Pulmonary artery endothelial cell (primary cell): ENCODE results near the gene FADS2. TPM values are rescaled to one million over a fixed set of nuclear protein-coding genes. Genes with fewer than 3 reads are reported as not detected.
A peak's percentile ranks its signal among the peaks of the same experiment; 100 is the strongest.

Source experiments
- DNase-seq: peaks from one replicate; pipeline ENCODE4 v3.0.0-alpha.2; 2011; ENCODE audit warnings: low read depth, low spot score
- total RNA-seq: library from RNA; depleted of rRNA; stranded (reverse); fragments of >200 nt; gene quantifications from 2 replicates; pipeline ENCODE4 v1.2.3, GENCODE V29; 2014

The FADS2 gene
- total RNA-seq, 1 donor from 2014 or later: 160 TPM

- no peak for DNase-seq
Measured at GRCh38 chr11:61820174-61820573, 7.9 kb upstream of the FADS2 start.

DNA sequence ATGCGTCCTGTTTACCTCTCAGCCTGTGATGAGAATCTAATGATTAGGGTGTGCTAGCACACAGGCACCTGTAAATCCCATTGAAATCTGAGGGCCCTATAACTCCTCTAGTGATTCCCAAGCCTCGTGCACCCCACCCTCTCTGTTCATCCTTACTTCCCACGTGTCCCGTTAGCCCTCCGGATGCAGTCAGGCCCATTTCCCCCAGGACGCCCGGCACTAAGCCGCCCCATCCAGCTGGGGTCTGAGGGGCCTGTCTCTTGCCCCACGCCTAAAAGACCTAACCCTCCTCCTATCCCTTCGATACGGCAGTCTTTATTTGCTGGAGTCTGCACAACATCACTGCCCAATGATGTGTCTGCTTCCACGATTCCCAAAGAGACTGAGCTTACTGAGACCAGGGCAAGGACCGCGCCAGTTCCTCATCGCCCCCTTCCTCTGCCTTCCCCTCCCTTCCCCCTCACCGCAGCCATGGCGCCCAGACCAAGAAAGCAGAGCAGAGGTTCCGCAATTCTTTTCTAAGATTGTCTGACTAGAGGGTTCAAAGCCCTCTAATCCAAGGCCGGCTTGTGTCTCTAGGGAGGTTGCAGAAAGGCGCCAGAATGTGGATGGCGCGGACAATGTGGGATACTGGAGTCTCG is 1.1 kb upstream of the FADS2 start:
- DNase-seq: no peak

DNA sequence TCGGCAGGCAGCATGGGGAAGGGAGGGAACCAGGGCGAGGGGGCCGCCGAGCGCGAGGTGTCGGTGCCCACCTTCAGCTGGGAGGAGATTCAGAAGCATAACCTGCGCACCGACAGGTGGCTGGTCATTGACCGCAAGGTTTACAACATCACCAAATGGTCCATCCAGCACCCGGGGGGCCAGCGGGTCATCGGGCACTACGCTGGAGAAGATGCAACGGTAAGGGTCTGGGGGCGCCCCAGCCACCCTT is 204 bp downstream of the FADS2 start:
- no peak for DNase-seq

GRCh38 chr11:61828629-61829407 is 718 bp downstream of the FADS2 start:
- DNase-seq: no peak

- no peak for DNase-seq
Measured at GRCh38 chr11:61829806-61830205, 1.7 kb downstream of the FADS2 start.

GRCh38 chr11:61830237-61831105 is 2.4 kb downstream of the FADS2 start:
- no peak for DNase-seq

DNA sequence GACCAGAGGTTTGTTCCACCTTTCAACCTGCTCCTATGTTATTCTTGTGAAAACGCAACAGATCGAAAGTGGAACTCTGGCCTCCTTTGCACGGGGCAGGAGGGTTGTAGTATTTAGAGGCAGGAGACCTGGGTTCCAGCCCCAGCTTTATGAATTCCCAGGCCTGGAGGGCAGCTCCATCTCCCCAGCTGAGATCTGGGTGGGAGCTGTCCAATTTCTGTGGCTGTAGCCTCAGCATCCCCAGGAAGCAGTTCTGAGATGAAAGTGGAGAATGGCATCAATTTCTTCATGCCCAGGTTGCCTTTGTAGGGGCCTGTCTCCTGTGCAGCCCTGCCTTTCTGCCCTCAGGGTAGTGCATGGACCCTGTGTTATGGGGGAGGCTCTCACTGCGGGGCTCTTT is 4.1 kb downstream of the FADS2 start:
- DNase-seq: no peak

GRCh38 chr11:61832754-61833153 is 4.7 kb downstream of the FADS2 start:
- DNase-seq: no peak

DNA sequence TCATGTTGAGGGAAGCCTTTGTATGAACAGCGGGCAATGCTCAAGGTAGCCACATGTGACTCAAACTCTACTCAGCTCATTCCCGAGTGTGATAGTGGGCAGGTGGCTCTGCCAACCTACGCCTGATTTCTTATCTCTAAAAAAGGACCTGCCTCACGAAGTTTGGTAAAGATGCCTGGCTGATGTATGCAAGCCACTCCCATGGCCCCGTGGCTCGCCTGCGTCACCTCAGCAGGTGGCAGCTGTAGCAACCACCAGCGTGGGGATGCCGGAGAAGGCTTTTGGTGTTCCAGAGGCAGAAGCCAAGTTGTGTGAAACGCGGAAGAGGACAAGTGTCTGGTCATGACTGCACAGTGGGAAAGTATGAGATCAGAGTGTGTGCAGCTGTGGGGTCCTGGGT is 5.4 kb downstream of the FADS2 start:
- no peak for DNase-seq

- DNase-seq: no peak
Measured at GRCh38 chr11:61833926-61834277, 5.8 kb downstream of the FADS2 start.

GRCh38 chr11:61834278-61835048 is 6.4 kb downstream of the FADS2 start:
- peak; percentile 71 for DNase-seq

GRCh38 chr11:61836193-61836592 is 8.1 kb downstream of the FADS2 start:
- DNase-seq: no peak

DNA sequence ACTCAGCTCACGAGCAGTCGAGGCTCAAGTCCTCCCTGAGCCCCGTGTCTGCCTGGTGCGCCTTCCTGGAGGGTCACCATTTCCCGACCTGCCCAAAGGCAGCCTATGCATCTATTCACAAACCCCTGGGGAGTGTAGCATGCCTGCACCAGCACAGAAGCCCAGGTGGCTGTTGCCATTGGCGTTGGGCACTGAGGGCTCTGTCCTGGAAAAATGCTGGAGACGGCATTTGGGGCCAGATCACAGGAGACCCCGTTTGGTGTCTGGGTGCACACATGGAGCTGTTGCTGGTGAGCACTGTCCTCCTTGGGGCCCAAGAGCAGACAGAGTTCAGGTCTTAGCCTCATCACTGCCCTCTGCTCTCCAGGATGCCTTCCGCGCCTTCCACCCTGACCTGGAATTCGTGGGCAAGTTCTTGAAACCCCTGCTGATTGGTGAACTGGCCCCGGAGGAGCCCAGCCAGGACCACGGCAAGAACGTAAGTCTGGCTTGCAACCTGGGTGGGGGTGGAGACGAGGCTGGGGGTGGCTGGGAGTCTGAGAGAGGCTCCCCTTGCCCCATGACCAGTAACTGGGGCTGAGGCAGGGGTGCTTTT is 9.4 kb downstream of the FADS2 start:
- no peak for DNase-seq

- DNase-seq: no peak
Measured at GRCh38 chr11:61838501-61838900, 10.4 kb downstream of the FADS2 start.

- no peak for DNase-seq
Measured at GRCh38 chr11:61838921-61839320, 10.8 kb downstream of the FADS2 start.

DNA sequence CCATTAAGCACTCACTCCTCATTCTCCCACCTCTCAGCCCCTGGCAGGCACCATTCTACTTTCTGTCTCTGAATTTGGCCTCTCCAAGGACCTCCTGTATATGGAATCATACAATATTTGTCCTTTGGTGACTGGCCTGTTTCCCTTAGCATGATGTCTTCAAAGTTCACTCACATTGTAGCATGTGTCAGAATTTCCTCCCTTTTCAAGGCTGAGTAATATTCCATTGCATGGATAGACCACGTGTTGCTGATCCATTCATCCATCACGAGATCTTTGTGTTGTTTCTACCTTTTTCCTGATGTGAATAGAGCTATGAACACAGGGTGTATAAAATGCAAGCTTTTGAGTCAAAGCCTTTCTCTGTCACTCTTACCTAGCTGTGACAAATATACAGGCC is 11.6 kb downstream of the FADS2 start:
- no peak for DNase-seq

- DNase-seq: no peak
Measured at GRCh38 chr11:61840371-61840770, 12.3 kb downstream of the FADS2 start.

GRCh38 chr11:61841636-61842527 is 13.8 kb downstream of the FADS2 start:
- DNase-seq: no peak

DNA sequence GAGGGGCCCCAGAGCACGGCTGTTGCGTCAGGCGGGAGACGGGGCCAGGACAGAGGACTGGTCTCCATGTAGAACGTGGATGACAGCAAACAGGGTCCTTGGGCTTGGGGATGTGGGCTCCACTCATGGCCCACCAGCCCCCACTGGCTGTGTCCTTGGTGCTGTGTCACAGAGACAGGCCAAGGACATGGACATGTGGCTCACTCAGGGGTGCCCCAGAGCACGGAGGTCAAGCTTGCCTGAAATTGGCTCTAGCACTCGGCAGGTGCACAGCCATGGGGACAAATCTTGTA is 14.4 kb downstream of the FADS2 start:
- no peak for DNase-seq

DNA sequence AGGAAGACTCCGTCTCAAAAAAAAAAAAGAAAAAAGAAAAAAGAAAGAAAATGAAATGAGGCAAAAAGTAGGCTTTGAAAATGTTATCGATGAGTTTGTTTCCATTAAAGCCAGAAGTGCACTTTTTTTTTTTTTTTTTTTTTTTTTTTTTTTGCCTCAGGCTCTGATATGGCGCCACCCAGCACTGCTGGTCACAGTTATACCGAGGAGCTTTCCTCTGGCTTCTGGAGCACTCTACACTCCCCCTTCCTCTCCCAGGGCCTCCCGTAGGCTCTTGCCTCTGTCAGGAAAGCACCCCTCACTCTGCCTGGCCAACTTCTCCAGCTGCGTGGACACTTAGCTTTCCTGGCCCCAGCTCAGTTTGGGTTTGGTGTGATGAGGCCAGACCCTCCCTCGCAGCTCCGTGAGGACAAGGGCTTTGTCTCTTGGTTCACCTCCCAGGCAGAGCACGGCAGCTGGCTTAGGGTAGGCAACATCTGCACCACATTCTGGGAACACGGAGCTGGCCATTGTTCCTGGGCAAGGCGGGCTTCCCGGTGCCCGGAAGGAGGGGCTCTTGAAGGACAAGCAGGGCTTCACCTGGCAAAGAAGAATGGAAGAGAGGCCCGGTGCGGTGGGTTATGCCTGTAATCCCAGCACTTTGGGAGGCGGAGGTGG is 16.9 kb downstream of the FADS2 start:
- DNase-seq: no peak
